ENCODE results near the gene PLA2G2F.

DNA sequence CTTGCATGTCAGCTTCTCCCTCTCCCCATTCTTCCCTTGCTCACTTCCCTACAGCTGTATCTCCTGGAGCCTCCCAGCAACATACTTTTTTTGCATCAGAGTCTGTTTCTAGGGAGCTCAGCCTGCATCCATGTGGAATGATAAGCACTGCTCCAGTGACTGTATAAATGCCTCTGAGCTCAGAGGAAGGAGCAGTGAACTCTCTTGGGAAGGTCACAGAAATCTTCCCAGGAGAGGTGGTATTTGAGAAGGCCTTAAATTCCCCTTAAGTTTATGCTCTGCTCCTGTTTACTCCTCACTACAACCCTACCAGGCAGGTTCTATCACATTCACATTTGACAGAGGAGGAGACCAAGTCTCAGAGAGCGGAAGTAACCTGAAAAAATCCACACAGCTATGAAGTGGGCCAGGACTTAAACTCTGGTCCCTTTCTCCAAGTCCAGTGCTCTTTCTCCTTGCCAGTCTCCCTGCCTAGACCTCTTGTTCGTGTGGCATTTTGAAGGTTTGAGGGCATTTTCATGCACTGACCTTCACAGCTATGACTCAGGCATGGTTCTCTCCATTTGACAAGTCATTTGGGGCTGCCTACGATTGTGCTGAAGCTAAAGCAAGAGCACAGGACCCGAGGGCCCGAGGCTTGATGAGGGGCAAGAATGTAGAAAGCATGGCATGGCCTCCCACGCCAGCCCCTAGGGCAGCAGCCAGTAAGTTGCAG, 41.2 kb downstream of the PLA2G2F start:
- no peak for TF ChIP-seq CTCF (conservative IDR thresholded peaks at IDR 0.05; ENCODE audit: low read depth in 2 of 2)
- TF ChIP-seq ZNF114 (CRISPR knock-in tag; IDR thresholded peaks at IDR 0.05), result no peak
- no peak for TF ChIP-seq REST (IDR thresholded peaks at IDR 0.05; ENCODE audit: unreplicated experiment)
- no peak for TF ChIP-seq EZH2phosphoT487 (IDR thresholded peaks at IDR 0.05; ENCODE audit: unreplicated experiment)
- TF ChIP-seq POLR2AphosphoS5 (IDR thresholded peaks at IDR 0.05; ENCODE audit: low read depth), result no peak
- TF ChIP-seq EZH2 (IDR thresholded peaks at IDR 0.05; ENCODE audit: low read depth, unreplicated experiment), result no peak
- no peak for TF ChIP-seq CREB1 (CRISPR knock-in tag; IDR thresholded peaks at IDR 0.05; ENCODE audit: low read depth)
- TF ChIP-seq ETS1 (IDR thresholded peaks at IDR 0.05), result no peak
- no peak for TF ChIP-seq STAT1 (IDR thresholded peaks at IDR 0.05; ENCODE audit: unreplicated experiment)
- no peak for TF ChIP-seq JUNB (IDR thresholded peaks at IDR 0.05; ENCODE audit: unreplicated experiment)
- TF ChIP-seq, protein P1, sequence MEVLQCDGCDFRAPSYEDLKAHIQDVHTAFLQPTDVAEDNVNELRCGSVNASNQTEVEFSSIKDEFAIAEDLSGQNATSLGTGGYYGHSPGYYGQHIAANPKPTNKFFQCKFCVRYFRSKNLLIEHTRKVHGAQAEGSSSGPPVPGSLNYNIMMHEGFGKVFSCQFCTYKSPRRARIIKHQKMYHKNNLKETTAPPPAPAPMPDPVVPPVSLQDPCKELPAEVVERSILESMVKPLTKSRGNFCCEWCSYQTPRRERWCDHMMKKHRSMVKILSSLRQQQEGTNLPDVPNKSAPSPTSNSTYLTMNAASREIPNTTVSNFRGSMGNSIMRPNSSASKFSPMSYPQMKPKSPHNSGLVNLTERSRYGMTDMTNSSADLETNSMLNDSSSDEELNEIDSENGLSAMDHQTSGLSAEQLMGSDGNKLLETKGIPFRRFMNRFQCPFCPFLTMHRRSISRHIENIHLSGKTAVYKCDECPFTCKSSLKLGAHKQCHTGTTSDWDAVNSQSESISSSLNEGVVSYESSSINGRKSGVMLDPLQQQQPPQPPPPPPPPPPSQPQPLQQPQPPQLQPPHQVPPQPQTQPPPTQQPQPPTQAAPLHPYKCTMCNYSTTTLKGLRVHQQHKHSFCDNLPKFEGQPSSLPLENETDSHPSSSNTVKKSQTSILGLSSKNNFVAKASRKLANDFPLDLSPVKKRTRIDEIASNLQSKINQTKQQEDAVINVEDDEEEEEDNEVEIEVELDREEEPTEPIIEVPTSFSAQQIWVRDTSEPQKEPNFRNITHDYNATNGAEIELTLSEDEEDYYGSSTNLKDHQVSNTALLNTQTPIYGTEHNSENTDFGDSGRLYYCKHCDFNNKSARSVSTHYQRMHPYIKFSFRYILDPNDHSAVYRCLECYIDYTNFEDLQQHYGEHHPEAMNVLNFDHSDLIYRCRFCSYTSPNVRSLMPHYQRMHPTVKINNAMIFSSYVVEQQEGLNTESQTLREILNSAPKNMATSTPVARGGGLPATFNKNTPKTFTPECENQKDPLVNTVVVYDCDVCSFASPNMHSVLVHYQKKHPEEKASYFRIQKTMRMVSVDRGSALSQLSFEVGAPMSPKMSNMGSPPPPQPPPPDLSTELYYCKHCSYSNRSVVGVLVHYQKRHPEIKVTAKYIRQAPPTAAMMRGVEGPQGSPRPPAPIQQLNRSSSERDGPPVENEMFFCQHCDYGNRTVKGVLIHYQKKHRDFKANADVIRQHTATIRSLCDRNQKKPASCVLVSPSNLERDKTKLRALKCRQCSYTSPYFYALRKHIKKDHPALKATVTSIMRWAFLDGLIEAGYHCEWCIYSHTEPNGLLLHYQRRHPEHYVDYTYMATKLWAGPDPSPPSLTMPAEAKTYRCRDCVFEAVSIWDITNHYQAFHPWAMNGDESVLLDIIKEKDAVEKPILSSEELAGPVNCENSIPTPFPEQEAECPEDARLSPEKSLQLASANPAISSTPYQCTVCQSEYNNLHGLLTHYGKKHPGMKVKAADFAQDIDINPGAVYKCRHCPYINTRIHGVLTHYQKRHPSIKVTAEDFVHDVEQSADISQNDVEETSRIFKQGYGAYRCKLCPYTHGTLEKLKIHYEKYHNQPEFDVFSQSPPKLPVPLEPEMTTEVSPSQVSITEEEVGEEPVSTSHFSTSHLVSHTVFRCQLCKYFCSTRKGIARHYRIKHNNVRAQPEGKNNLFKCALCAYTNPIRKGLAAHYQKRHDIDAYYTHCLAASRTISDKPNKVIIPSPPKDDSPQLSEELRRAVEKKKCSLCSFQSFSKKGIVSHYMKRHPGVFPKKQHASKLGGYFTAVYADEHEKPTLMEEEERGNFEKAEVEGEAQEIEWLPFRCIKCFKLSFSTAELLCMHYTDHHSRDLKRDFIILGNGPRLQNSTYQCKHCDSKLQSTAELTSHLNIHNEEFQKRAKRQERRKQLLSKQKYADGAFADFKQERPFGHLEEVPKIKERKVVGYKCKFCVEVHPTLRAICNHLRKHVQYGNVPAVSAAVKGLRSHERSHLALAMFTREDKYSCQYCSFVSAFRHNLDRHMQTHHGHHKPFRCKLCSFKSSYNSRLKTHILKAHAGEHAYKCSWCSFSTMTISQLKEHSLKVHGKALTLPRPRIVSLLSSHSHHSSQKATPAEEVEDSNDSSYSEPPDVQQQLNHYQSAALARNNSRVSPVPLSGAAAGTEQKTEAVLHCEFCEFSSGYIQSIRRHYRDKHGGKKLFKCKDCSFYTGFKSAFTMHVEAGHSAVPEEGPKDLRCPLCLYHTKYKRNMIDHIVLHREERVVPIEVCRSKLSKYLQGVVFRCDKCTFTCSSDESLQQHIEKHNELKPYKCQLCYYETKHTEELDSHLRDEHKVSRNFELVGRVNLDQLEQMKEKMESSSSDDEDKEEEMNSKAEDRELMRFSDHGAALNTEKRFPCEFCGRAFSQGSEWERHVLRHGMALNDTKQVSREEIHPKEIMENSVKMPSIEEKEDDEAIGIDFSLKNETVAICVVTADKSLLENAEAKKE (CRISPR knock-in tag; IDR thresholded peaks at IDR 0.05), result no peak
- TF ChIP-seq NANOG (IDR thresholded peaks at IDR 0.05; ENCODE audit: borderline replicate concordance), result no peak
